Measurements from ENCODE around the gene REPS2.
"Not testable (repeated sequence)": the region's sequence is repeated elsewhere in the genome, so short reads cannot be mapped to it uniquely, and the experiment has no call there.

REPS2 gene

GRCh38 chrX:16946361-16946964, at the start of gene REPS2:
Gene REPS2 (plus strand): TSS chrX:16946658. CDS start chrX:16946862, 204 bp downstream.
- DNase-seq: peak; percentile 75 to 78

GRCh38 chrX:16897445-16897844, 49.0 kb upstream of the REPS2 start:
- DNase-seq: no peak

- no peak for DNase-seq
Measured at GRCh38 chrX:16903274-16904022, 43.0 kb upstream of the REPS2 start.

- no peak for DNase-seq
Measured at GRCh38 chrX:16910376-16910775, 36.1 kb upstream of the REPS2 start.

GRCh38 chrX:16914058-16914457, 32.4 kb upstream of the REPS2 start:
- no peak for DNase-seq

GRCh38 chrX:16916561-16916960, 29.9 kb upstream of the REPS2 start:
- DNase-seq: no peak

- DNase-seq: no peak
Measured at GRCh38 chrX:16917120-16917519, 29.3 kb upstream of the REPS2 start.

GRCh38 chrX:16918979-16919378, 27.5 kb upstream of the REPS2 start:
- no peak for DNase-seq

- no peak for DNase-seq
Measured at GRCh38 chrX:16920075-16920474, 26.4 kb upstream of the REPS2 start.

GRCh38 chrX:16923157-16923556, 23.3 kb upstream of the REPS2 start:
- DNase-seq: no peak

- no peak for DNase-seq
Measured at GRCh38 chrX:16924631-16925480, 21.6 kb upstream of the REPS2 start.

GRCh38 chrX:16930392-16930791, 16.1 kb upstream of the REPS2 start:
- DNase-seq: no peak

GRCh38 chrX:16931371-16931770, 15.1 kb upstream of the REPS2 start:
- DNase-seq: no peak

GRCh38 chrX:16931855-16932575, 14.4 kb upstream of the REPS2 start:
- DNase-seq: no peak

GRCh38 chrX:16934185-16934584, 12.3 kb upstream of the REPS2 start:
- no peak for DNase-seq

- no peak for DNase-seq
Measured at GRCh38 chrX:16946971-16947562, 609 bp downstream of the REPS2 start.

- DNase-seq: no peak
Measured at GRCh38 chrX:16950423-16950822, 4.0 kb downstream of the REPS2 start.

- no peak for DNase-seq
Measured at GRCh38 chrX:16953606-16954211, 7.3 kb downstream of the REPS2 start.

- no peak for DNase-seq
Measured at GRCh38 chrX:16957751-16958150, 11.3 kb downstream of the REPS2 start.

GRCh38 chrX:16958356-16958755, 11.9 kb downstream of the REPS2 start:
- DNase-seq: no peak

- not testable (repeated sequence) for DNase-seq
Measured at GRCh38 chrX:16962661-16963060, 16.2 kb downstream of the REPS2 start.

- DNase-seq: no peak
Measured at GRCh38 chrX:16963216-16963615, 16.8 kb downstream of the REPS2 start.

Data from activated CD4-positive, alpha-beta T cell treated with anti-CD3 and anti-CD28 coated beads, Interleukin-2, amount 50 U/mL, for 4 hours (primary cell).